GM19328 (cell line): Measurements from ENCODE around the gene ETV7.
"Not testable (repeated sequence)": the region's sequence is repeated elsewhere in the genome, so short reads cannot be mapped to it uniquely, and the experiment has no call there.

Source experiments
- ATAC-seq: cut with Tn5 transposase; IDR thresholded peaks from one replicate; pipeline ENCODE4 v1.9.1; 2021; ENCODE audit warnings: mild to moderate bottlenecking, moderate library complexity; ENCODE audit not compliant: unreplicated experiment

ETV7 gene

DNA sequence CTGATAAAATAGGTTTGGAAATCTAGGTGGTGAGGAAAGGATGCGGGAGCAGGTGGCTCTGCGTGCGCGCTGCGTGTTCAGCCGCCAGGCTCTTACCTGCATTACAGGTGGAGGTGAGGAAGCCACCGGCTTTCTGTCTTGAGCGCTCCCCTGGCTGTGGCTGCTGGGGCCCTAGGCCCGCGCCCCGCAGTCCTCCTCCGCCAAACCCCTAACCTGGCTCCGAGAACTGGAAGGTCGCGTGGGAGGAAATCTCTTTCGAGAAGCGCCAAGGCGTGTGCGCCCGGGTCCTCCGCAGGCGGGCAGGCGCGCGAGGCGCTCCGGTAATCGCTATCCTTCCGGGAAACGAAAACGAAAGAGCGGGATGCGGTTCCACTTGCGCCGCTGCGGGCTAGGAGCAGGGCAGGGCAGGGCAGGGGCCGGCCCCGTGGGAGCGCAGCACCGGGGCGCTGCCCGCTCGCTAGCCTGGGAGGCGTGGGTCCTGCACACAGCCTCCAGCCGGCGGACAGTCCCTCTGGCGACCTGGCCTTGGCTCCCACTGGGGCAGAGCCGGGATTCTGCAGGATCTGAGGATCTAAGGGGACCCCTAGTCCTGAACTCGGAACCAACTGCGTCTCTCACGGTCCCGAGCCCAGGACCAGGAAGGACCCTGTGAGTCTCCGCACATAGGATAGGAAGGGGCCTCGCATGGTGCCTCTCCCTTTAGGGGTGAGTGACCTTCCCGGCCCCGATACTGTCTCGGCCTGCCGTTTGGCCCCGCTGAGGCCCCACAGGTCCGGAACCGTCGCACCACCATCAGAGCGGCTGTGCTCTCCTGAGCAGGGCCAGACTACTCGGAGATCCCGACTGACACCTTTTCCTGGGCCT lies at the start of gene ETV7:
Gene ETV7 (minus strand): TSS at position 230 of the 864 bp plus-strand sequence. CDS start 128 bp downstream, at position 102.
- no peak for ATAC-seq

DNA sequence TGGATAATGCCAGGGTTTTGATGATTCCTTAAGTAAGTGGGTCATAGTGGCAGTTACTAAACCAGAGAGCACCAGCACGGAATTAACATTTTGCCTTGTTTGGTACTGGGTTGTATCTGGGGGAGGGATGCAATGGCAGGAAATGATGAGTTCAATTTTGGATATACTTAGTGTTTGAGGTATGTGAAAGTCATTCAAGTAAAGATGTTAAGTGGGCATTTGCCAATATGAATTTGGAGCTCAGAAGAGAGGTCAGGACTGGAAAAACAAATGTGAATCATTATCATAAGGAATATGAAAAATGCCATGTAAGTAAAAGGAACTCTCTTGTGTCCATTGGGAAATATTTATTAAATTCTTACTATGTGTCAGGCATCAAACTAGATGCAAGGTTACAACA lies 49.0 kb upstream of the ETV7 start:
- ATAC-seq = no peak

DNA sequence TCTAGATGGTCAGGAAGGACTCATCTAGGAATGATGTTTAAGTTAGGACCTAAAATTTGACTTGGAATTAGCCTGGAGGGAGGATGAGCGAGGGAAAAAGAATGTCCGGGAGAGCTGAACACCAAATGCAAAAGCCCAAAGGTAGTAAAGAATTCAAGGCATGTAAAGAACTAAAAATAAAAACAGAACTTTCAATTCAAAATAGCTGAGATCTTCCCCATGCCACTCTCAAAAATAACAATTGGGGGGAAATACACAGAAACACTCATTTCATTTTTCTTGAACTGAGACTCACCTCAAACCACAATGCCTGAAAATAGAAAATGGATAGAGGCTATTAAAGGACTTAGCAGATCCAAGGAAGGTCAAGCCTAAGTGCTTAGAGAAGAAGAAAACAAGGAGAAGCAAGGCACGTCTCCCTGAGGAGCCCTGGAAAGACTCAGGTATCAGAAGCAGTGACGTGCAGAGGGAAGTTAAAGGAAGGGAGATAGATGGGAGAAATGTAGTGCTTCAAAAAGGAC lies 44.7 kb upstream of the ETV7 start:
- no peak for ATAC-seq

DNA sequence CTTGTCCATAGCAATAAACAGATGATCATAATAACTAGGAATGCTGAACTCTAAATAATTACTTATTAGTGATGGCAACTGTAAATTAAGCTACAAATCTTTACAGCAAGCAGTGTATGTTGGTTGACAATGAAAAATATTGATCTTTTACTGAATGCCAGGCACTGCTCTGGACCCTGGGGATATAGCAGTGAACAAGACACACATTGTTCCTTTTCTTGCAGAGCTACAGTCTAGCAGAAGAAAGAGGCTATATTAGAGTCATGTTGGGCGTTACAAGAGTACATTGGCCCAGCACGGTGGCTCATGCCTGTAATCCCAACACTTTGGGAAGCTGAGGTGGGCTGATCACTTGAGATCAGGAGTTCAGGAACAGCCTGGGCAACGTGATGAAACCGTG lies 43.7 kb upstream of the ETV7 start:
- ATAC-seq = no peak

DNA sequence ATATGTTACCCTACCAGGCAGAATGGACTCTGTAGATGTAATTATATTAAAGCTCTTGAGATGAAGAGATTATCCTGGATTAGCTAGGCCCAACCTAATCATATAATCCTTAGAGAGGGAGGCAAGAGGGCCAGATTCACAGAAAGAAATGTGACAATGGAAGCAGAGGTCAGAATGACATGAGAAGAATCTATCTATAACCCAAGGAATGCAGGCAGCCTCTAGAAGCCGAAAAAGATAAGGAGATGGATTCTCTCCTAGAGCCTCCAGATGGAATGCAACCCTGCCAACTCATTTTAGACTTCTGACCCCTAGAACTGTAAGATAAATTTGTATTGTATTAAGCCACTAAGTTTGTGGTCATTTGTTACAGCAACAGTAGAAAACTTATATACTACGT lies 42.9 kb upstream of the ETV7 start:
- ATAC-seq = no peak

DNA sequence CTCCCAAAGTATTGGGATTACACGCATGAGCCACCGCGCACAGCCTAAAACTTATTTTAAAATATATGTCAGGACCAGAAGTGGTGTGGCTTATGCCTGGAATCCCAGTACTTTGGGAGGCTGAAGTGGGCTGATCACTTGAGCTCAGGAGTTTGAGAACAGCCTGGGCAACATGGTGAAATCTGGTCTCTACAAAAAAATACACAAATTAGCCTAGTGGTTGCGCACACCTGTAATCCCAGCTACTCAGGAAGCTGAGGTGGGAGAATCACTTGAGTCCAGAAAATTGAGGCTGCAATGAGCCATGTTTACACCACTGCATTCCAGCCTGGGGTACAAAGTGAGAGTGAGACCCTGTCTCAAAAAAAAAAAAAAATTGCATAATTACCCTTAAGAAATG lies 41.4 kb upstream of the ETV7 start:
- ATAC-seq = no peak

DNA sequence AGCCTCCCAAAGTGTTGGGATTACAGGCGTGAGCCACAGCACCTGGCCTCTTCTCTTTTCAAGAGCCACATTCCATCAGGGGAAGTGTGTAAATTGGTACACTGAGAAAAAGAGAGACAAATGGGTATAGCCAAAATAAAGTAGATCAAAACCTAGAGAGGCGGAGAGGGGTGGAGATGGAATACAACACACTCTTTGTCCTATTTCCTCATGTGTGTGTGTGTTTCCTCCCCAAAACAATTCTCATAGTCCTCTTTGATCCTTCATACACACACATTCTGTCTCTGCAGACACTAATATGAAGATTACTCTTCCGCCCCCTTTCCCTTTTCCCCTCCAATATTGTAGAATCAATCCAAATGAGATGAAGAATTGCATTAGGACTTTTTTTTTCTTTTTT lies 39.2 kb upstream of the ETV7 start:
- no peak for ATAC-seq

DNA sequence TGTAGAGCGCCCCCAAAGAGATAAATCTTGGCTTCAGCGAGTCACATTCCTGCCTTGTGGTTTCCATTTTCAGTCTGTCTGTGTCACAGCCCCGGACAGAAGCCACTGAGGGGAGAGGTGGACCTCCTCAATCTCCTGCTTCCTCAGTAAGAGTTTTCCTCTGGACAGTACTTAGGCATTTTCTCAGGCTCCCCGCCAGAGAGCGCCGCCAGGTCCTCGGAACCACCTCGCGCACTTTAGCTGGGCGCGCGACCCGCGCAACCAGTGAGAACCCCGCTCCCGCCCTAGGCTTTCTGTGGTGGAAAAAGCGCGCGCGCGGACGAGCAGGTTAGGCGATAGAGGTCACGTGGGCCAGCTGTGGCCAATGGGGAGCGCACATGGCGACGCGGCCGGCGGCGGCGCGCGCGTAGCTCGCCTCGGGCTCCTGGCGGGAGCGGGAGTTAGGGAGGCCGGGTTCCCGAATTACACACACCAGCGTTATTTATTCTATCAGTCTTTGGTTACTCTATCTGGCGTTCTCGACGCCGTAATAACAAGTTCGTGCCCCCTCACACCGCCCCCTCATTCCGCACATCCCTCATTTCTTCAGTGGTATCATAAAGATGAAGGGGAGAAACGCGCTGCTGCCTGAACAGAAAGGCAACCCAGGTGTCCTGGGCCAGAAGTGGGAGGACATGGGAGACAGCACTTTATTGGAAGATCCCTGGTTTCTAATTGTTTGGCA lies 35.8 kb upstream of the ETV7 start:
- peak; percentile 87 for ATAC-seq

DNA sequence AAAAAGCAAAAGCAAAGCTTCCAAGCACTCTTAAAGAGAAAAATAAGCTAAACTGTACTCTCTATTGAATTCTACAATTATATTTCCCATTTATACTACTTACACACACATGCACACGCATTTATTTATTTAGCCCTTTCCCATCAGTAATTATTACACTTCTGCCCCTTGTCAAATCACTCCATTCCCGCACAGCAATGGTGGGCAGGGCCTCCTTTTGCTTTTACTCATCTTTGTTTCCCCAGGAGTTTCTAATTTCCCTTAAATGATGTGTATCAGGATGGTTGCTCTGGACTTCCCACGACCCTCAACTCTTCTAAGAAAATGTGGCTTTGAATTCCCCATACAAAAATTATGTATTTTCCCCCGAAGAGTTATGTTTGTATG lies 35.2 kb upstream of the ETV7 start:
- ATAC-seq = no peak

DNA sequence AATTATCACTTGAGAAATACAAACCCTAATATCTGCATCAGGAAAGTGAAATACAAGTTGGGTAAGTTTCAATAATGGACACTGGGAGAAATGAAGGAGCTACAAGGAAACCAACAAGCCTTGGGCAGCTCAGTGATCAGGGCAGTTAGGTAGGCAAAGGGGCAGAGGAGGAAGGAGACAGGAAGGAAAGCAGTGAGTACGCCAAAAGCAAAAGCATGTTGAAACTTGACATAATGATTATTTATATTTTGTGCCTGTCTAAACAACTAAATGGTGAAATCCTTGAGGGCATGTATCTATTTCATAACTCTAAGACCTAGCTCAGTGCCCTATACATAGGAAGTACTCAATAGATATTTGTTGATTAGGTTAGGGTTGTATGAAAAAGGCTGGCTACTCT lies 31.8 kb upstream of the ETV7 start:
- ATAC-seq = no peak

DNA sequence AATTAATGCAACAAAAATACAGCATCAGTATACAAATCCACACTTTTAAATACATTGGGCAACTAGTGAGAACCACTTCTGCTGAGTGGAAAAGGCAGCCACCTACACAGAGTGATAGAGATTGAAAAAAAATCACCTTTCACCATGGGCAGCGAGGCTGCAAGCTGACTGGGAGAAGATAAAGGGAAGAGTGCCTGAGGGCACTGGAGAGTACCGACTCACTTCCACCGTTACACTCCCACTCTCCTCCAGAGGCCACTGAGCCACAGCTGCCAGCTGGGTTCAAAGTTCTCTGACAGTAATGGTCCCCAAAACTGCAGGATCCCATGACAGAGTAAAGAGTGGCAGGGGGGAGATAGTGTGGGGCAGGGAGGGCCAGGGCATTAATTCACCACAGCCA lies 31.1 kb upstream of the ETV7 start:
- ATAC-seq = no peak

DNA sequence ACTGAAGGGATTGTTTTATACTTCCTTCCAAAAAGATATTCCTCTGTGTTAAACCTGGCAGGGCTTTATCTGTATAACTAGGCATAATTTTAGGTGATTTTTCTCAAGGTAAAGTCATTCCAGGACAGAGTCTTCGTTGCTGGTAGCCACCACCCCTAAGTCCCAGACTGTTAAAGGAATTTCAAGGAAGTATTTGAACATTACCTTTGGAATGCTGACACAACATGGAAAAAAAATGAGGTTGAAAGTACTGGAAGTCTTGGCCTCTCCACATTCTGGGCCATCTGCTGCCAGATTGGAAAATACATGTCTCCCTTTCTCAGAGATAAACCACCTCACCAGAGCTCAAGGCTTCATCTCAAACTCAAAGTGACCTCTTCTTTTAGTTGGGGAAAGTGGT lies 27.0 kb upstream of the ETV7 start:
- ATAC-seq = no peak

DNA sequence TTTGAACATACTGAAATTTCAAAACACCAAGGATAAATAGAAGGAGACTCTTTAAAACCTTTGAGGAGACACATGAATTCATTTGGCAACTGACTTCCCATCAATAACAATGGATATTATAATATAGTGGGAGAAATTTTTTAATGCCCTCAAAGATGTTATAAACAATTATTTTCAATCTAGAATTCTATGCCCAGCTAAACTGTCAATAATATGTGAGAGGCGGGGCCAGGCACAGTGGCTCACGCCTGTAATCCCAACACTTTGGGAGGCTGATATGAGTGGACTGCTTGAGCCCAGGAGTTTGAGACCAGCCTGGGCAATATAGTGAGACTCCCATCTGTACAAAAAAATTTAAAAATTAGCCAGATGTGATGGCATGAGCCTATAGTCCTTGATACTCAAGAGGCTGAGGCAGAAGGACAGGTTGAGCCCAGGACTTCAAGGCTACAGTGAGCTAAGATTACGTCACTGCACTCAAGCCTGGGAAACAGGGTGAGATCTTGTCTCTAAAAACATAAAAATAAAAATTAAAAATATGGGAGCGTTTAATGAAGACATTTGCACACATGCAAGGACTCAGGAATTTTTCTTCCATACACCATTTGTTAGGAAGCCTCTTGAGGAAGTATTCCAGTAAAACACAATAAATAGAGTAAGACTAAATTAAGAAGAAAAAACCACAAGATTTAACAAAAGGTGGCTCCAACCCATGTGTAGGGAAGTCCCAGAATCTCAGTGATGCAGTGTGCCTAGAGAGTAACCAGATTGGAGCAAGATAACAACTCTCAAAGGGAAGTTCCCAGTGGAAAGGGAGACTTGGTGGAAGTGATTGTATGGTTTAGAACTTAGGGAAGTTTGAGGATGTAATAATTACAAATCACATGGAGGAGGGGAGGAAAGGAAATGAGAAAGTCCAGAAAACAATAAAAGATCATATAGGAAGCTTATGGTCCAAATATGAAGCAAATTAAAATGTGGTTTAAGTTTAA lies 26.3 kb upstream of the ETV7 start:
- no peak for ATAC-seq

DNA sequence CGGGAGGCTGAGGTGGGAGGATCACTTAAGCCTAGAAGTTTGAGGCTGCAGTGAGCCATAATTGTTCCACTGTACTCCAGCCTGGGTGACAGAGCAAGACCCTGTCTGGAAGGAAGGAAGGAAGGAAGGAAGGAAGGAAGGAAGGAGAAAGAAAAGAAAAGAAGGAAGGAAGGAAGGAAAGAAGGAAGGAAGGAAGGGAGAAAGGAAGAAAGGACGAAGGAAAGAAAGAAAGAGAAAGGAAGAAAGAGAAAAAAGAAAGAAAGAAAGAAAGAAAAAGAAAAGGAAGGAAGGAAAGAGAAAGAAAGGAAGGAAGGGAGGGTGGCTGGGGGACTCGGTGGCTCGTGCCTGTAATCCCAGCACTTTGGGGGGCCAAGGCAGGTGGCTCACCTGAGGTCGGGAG lies 22.2 kb upstream of the ETV7 start:
- ATAC-seq = not testable (repeated sequence)

DNA sequence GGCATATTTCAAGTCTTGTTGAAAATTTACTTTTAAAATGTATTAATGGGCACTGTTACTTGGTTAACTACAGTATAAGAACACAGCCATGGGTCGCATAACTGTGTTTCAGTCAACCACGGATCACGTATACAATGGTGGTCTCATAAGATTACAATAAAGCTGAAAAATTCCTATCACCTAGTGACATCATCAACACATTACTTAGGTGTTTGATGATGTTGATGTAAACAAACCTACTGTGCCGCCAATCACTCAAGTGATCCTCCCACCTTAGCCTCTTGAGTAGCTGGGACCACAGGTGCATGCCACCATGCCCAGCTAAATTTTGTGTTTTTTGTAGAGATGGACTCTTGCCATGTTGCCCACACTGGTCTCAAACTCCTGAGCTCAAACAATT lies 16.7 kb upstream of the ETV7 start:
- ATAC-seq = no peak

DNA sequence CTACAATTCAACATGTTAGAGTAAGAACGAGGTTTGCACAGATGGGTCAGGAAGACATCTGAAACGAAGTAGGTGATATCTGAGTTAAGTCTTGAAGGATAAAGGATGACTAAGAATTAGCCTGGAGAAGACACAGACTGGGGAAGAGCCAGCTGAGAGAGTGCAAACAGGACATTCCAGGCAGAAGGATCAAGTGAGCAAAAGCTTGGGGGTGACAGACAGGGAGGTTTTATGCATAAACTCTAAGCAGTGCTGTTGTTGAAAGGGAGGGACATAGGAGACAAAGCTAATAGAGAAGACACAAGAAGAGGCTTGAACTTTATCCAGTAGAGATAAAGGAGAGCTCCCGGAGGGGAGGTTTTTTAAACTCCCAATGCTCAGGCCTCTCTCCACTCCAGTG lies 15.0 kb upstream of the ETV7 start:
- no peak for ATAC-seq

DNA sequence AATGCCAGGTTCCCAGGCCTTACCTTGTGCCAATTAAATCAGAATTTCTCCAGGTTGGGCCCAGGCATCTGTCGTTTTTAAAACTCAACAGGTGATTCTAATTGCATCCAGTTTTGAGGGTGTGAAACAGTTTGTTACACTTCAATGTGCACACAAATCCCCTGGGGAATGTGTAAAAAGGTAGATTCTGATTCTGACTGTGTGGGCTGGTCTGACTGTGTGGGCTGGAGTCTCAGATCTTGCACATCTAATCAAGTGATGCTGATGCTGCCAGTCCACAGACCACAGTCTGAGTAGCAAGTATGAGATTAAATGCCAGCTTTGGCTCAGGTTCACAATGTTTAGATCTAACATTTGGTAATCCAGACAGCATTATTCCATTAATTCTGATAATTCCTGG lies 12.5 kb upstream of the ETV7 start:
- no peak for ATAC-seq

DNA sequence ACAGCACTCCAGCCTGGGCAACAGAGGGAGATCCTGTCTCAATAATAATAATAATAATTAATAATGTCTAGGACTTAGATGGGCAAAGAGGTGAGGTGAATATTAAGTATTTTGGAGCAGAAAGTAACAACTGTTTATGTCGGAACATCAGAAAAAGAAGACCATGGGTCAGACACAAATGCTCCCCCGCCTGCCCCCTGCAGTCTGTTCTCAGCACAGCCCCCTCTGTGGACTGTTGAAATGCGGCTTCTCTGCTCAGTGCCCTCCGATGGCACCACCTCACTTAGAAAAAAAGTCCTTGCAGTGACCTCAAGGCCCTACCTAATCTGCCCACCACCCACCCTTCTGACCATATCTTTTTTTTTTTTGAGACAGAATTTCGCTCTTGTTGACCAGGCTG lies 5.2 kb upstream of the ETV7 start:
- no peak for ATAC-seq

DNA sequence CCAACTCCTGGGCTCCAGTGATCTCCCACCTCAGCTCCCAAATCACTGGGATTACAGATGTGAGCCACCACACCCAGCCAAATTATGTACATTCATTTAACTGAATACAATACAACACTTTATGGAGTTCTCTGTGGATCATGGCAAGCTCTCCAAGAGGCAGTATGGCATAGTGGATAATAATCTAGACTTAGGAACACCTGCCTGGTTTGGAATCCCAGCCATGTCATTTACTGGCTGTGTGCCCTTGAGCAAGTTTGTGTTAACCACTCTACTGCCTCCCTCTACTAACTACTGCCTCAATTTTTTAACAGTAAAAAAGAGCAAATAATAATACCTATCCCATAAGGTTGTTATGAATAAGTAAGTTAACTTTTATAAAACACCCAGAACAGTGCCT lies 1.9 kb upstream of the ETV7 start:
- no peak for ATAC-seq

DNA sequence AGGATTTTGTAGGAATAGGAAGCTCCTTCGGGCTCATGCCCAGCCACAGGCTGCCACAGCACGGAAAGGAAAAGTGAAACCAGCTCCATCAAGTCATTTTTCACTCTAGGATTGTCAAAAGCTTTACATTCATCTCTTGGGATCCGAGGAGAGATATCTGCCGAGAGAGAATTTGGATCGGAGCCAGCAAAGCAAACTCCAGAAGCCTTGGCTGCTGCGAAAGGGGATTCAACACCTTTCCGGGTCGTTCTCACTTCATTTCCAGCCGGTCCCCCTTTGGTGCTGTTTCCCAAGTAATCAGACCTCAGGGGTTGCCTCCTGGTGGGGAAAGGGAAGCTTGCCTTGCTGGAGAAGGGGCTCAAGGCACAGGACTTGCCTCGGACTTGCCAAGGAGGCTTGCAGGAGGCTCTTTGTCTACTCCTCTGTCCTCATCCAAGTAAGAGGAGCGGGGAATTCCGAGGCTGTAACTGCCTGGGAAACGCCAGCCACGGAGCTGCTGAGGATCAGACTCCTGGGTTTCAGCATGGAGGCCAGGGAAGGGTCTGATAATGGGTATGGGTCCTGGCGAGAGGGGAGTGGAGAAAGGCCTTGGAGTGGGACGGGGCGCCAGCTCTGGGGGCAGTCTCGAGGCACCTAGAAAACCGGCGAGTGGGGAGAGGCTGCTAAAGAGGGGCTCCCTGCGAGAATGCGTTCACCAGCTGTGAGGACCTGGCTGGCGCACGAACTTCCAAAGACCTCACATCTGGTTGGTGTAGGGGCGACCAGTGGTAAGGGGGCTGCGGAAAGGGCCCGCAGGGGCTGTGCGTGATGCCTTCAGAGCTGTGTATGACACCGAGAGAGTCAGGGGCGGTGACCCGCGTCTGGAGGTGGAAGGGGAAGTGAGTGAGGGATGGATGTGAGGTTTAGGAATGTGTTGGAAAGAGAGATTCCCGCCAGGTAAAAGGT lies 702 bp downstream of the ETV7 start:
- no peak for ATAC-seq
